Measurements from ENCODE around the gene HTRA2.

The HTRA2 gene

GRCh38 chr2:74529357-74530238 is at the start of gene HTRA2, which contains the start of gene AUP1:
Gene HTRA2, plus strand, starts transcription at chr2:74529933. Its CDS starts 74 bp downstream, at chr2:74530007.
Gene AUP1, minus strand, starts transcription at chr2:74529706. Its CDS starts 77 bp downstream, at chr2:74529629.
- H3K27ac ChIP-seq: peak within 1 kb of the TSS; percentile 88
- no peak for TF ChIP-seq CTCF (conservative IDR thresholded peaks at IDR 0.05)

GRCh38 chr2:74481431-74481830 is 48.3 kb upstream of the HTRA2 start:
- no peak for TF ChIP-seq CTCF (conservative IDR thresholded peaks at IDR 0.05)
- H3K27ac ChIP-seq: peak overlapping the region; percentile 86

GRCh38 chr2:74481961-74482800 is 47.6 kb upstream of the HTRA2 start:
- H3K27ac ChIP-seq: peak overlapping the region; percentile 86
- no peak for TF ChIP-seq CTCF (conservative IDR thresholded peaks at IDR 0.05)

- TF ChIP-seq CTCF (conservative IDR thresholded peaks at IDR 0.05): peak; percentile 91
- peak within 1 kb of the TSS; percentile 86 for H3K27ac ChIP-seq
Observed at GRCh38 chr2:74482801-74483674, 46.7 kb upstream of the HTRA2 start, which contains the start of the genes CCDC142 and TTC31. Gene CCDC142, minus strand, starts transcription at chr2:74482998. Its CDS starts 161 bp downstream, at chr2:74482837. Gene TTC31, plus strand, starts transcription at chr2:74483081. Its CDS starts 15 bp downstream, at chr2:74483096.

- H3K27ac ChIP-seq: peak overlapping the region; percentile 86
Observed at GRCh38 chr2:74483675-74484164, 46.0 kb upstream of the HTRA2 start.

GRCh38 chr2:74486141-74486540 is 43.6 kb upstream of the HTRA2 start:
- TF ChIP-seq CTCF (conservative IDR thresholded peaks at IDR 0.05): no peak
- H3K27ac ChIP-seq: no peak overlapping the region
